Hepatic stellate cell (primary cell): ENCODE results near the gene ELAVL3.
"Not testable (repeated sequence)": the region's sequence is repeated elsewhere in the genome, so short reads cannot be mapped to it uniquely, and the experiment has no call there.

Source experiments
- DNase-seq: peaks from one replicate; pipeline ENCODE4 v3.0.0; 2011; ENCODE audit warnings: low spot score

ELAVL3 gene

GRCh38 chr19:11435833-11436313, 45.0 kb downstream of the ELAVL3 start:
- no peak for DNase-seq

DNA sequence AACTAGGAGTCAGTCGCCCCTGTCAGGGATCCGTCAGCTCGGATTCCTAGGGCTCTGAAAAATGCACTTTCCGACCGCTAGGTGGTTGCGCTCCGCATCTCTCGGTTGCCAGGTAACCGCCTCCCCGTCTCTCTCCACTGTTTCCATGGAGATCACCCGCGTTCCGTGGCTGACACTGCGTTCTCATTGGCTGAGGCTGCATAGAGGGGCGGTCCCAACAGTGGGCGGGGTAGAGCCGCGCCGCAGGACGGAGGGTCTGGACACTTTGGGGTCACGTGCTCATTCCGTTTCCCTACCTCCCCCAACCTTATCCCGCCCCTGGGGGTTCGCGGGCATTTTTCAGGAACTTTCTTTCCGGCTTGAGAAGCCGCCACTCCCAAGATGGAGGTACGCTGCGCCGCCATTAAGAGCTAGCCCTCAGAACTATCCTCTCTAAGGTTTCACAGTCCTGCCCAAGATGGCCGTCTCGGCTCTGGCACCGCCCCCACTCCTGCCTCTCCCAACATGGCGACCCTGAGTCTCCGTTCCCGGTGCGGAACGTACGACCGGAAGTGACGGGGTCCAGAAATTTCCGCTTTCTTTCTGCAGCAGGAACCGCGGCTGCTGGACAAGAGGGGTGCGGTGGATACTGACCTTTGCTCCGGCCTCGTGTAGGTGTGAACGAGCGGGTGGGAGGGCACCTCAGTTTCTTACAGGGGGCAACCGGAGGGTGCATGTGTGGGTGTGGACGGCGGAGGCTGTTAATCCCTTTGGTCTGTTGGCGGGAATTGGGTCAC, 45.6 kb downstream of the ELAVL3 start, which contains the start of the genes ODAD3 and PRKCSH:
TSS of gene ODAD3 (minus strand) at position 65 of the 776 bp plus-strand sequence. CDS start 105 bp downstream, outside the sequence.
TSS of gene PRKCSH (plus strand) at position 579 of the 776 bp plus-strand sequence. CDS start 483 bp downstream, outside the sequence.
- DNase-seq: peak; percentile 100

- no peak for DNase-seq
Measured at GRCh38 chr19:11434703-11435056, 46.2 kb downstream of the ELAVL3 start.

- not testable (repeated sequence) for DNase-seq
Measured at GRCh38 chr19:11433526-11433925, 47.3 kb downstream of the ELAVL3 start.

DNA sequence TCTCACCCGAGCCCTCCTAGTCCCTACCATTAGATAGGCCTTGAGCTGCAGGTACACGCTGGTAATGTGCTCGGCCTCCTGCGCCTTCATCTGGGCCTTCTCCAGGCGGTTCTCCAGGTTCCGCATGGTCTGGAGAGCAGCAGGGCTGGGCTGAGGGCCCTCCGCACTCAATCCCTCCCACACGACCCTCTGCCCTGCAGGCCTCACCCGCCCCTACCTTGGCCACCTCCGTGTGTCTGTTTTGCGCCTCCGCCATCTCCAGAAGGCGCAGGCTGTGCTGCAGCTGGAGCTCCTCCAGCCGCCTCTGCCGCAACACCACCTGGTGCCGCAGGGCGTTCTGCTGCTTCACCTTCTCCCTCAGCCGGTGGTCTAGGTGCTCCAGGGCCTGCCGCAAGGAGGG, 54.2 kb downstream of the ELAVL3 start:
- DNase-seq: no peak

GRCh38 chr19:11425719-11426457, 55.0 kb downstream of the ELAVL3 start:
- DNase-seq: no peak

GRCh38 chr19:11423791-11424181, 57.1 kb downstream of the ELAVL3 start:
- peak; percentile 45 for DNase-seq

DNA sequence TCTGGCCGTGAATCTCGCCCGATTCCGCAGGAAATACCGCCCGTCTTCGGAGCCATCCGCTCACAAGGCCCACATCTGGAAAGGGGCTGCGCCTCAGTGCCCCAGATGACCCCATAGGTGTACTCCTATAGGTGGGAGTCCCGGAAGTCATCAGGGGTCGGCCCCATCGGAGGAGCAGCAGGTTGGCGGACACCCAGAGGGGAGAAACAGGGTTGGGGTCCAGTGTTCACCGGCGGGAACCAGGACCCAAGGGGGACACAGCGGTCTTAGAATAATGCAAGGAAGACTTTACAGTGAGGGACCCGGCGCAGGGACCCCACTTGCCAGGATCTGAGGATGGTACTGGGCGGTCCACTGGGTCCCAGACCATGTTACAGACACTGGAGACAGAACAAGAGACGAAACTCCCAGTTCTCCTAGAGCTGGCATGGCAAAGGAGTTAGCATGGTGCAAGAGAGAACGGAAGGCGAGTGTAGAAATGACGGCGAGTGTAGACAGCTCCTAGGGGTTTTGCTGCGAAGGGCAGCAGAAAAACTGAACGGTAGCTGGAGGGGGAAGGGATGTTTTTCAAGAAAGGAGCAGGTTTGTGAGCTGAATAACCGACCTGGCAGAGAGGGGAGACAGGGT, 57.6 kb downstream of the ELAVL3 start:
- DNase-seq: no peak

DNA sequence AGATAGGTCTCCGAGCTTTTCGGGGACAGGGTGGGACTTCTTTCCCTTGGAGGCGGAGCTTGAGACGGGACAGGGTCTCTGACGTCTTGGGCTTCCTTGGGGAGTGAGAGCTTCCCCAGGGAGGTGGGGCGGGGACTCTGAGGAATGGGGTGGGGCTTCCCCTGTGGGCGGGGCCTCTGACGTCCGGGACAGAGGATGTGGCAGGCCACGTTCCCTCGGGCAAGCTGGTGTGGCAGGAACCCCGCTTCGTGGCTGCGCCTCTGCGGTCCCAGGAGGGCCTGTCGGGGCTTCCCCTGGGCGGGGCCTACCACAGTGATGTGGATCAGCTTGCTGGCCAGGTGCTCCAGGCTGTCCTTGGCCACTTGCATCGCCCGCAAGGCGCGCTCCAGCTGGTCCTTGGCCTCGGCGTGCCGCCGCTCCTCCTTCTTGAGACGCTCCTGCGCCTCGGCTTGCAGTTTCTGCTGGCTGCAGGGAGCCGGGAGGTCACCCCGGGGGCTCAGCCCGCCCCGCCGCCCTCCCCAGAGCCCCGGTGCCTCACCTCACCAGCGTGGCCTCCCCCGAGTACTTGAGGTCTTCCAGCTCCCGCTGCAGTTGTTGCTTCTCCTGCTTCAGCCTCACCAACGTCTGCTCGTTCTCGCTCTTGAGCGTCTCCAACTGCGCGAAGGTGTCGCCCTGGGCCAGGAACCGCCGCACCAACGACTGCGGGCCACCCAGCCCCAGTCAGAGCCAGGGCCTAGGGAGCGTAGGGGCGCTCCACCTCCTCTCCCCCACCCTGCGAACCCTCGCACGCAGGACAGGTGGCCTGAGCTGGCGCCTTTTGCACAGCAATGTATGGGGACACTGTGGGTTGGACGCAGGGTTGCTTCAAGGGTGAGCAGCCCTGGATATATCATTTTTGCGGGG, 58.4 kb downstream of the ELAVL3 start:
- peak; percentile 73 for DNase-seq

- no peak for DNase-seq
Measured at GRCh38 chr19:11421371-11422098, 59.3 kb downstream of the ELAVL3 start.

- DNase-seq: peak; percentile 41
Measured at GRCh38 chr19:11420429-11421370, 60.1 kb downstream of the ELAVL3 start.

- peak; percentile 63 for DNase-seq
Measured at GRCh38 chr19:11418549-11419506, 62.0 kb downstream of the ELAVL3 start, which contains the start of gene RGL3. Gene RGL3 (minus strand): TSS chr19:11419314. CDS start chr19:11419278, 36 bp downstream.

DNA sequence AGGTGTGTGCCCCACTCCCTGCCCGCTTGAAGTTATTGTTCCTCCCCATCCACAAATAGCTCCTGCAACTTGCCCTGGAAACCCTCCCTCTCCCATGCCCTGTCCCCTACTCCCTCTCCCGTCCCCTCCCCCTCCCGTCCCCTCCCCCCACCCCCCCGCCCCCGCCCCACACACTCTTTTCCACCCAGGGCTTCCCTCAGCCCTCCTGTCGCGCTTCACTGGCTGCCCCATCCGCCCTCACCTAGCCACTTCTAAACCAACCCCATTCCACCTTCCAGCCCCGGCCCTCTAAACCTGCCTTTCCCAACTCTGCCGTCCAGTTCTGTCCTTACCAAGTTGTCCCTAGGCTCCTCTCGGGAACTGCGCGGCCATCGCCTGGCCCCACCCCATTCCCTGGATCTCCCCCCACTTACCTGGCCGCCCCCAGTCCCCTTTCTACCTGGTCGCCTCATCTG, 62.7 kb downstream of the ELAVL3 start:
- DNase-seq: no peak

DNA sequence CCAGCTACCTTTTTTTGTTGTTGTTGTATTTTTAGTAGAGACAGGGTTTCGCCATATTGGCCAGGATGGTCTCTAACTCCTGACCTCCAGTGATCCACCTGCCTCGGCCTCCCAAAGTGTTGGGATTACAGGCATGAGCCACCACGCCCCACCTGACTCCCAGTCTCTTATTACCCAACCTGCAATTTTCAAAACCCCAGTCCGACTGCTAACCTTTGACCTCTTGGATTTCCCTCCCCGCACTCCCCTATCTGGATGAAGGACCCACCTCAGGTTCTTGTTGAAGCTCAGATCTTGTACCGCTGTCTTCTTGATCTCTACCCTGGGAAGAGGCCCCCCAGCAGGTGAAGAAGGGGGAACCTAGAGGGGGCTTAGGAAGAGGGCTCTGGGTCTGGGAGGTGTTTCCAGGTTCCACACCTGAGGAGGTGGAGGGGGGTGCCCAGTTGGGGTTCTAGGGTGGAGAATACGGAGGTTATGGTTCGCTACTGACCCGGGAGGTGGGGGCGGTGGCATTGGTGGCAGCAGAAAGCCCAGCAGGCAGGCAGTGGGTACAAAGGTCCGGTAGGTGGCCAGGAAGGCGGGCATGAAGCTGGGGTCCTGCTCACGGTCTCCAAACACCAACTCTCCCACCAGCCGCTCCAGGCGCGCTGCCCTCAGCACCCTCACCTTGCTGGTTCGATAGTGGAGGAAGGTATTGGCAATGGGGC, 64.3 kb downstream of the ELAVL3 start:
- DNase-seq: no peak

GRCh38 chr19:11414544-11414943, 66.3 kb downstream of the ELAVL3 start:
- DNase-seq: no peak

DNA sequence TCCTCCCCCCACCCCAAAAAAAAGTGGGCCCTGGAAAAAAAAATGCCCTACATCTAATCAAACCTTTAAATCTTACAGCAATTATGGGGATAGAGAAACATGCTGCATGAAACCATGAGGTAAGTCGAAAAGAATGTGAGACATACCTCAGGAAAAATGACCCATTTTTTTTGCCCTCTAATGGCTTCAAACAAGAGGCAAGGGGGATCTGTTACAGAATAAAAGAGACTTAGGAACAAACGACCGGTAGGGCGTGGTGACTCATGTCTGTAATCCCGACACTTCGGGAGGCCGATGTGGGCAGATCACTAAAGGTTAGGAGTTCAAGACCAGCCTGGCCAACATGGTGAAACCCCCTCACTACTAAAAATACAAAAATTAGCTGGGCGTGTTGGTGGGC, 70.2 kb downstream of the ELAVL3 start:
- DNase-seq: no peak

DNA sequence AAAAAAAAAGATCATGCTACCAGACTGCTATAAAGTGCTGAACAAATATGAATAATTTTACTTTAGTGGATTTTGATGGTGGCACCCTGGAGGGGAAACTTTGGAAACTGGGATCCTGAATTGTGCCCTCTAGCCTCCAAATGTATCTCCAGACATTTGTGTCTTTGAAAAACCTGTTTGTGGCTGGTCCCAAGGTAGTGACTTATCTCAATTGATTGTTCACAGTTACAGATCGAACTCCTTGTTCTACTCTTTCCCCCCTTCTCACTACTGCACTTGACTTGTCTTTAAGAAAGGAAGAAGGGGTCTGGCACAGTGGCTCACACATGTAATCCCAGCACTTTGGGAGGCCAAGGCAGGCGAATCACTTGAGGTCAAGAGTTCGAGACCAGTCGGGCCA, 72.3 kb downstream of the ELAVL3 start:
- DNase-seq: no peak
